ENCODE data around the gene MAML1. TPM values are rescaled to one million over a fixed set of nuclear protein-coding genes. Genes with fewer than 3 reads are reported as not detected.

MAML1 gene
- total and polyA plus RNA-seq, 2 donors (not counting 1 experiment from before 2014, with no cell fraction given), result 12.0 to 50.6 TPM

- Histone ChIP-seq H3K9me3 (ENCODE audit: control extremely low read depth in 1 of 3, control insufficient read depth in 2 of 3, insufficient read depth in 1 of 3, low read length in 2 of 3) (no peaks in the 10 kb centered on the region), H4K20me1 (ENCODE audit: control insufficient read depth, insufficient read depth, low read length, poor library complexity, severe bottlenecking) (peaks cover 5% of the 10 kb centered on the region), H3K9ac (ENCODE audit: low read length) (no peak within 1 kb of the TSS), H3K36me3 (replicated peaks in 1 of 2; ENCODE audit: control extremely low read depth in 1 of 2, control insufficient read depth in 1 of 2, extremely low read depth in 1 of 2, insufficient read depth in 2 of 2, low read length in 1 of 2) (peaks cover 0 to 7% of the 10 kb centered on the region in 2 experiments), H3K79me2 (ENCODE audit: control insufficient read depth, insufficient read depth, low read length) (no peaks in the 10 kb centered on the region), H3K4me3 (ENCODE audit: control extremely low read depth in 1 of 5, extremely low read depth in 1 of 5, insufficient read depth in 1 of 5, low read depth in 2 of 5, low read length in 4 of 5) (no peak within 1 kb of the TSS), H2AFZ (ENCODE audit: insufficient read depth, low read depth, low read length, poor library complexity, severe bottlenecking) (peak within 1 kb of the TSS; percentile 31), H3K27me3 (replicated peaks in 1 of 4; ENCODE audit: control extremely low read depth in 1 of 4, control insufficient read depth in 3 of 4, insufficient read depth in 4 of 4, low read length in 3 of 4) (no peaks in the 10 kb centered on the region), H3K4me1 (ENCODE audit: control insufficient read depth in 2 of 2, insufficient read depth in 2 of 2, low read length in 2 of 2) (peaks cover 28 to 32% of the 10 kb centered on the region in 2 donors), H3K27ac (ENCODE audit: low read length in 2 of 2) (no peak within 1 kb of the TSS), H3K4me2 (replicated peaks; ENCODE audit: low read depth, low read length, poor library complexity, severe bottlenecking) (peak within 1 kb of the TSS; percentile 90)
- intact Hi-C loops (cut with micrococcal nuclease), result no loop called here
- Mint-ChIP-seq H3K27me3 (no peaks in the 10 kb centered on the region), H3K9me3 (ENCODE audit: insufficient read depth) (no peaks in the 10 kb centered on the region), H3K4me3 (peak within 1 kb of the TSS; percentile 75), H3K27ac (peak within 1 kb of the TSS; percentile 77), H3K4me1 (peaks cover 29% of the 10 kb centered on the region)
- DNase-seq, result peak; percentile 66
- POLR2A ChIA-PET, result interaction anchor here (0.5 to 1.1 kb wide), 7 partner anchors 12 to 1468 kb away, joined by 3 to 7 read pairs (median 3); partner anchors contain the start of gene MAML1
- CTCF ChIA-PET, result interaction anchor here (1.4 to 2.4 kb wide), 2 partner anchors 8 to 31 kb away, joined by 4 to 11 read pairs; no protein-coding TSS in a partner anchor
- TF ChIP-seq EZH2 (IDR thresholded peaks at IDR 0.05; ENCODE audit: borderline replicate concordance, insufficient read depth, low read depth, low read length, poor library complexity, severe bottlenecking) (no peak), CTCF (IDR thresholded peaks at IDR 0.05) (no peak)
- WGBS (ENCODE audit: insufficient coverage), result 14% methylated on average over 14 of the region's 19 CpGs
- ATAC-seq (ENCODE audit: low read depth), result peak; percentile 34
These were observed 61.0 kb downstream of the MAML1 start, which contains the start of gene LTC4S for GRCh38 chr5:179793468-179794139. TSS of gene LTC4S (plus strand) at chr5:179793986. CDS start at chr5:179794081, 95 bp downstream.

- Histone ChIP-seq H3K9me3 (ENCODE audit: control extremely low read depth in 1 of 3, control insufficient read depth in 2 of 3, insufficient read depth in 1 of 3, low read length in 2 of 3) (no peaks in the 10 kb centered on the region), H3K4me2 (replicated peaks; ENCODE audit: low read depth, low read length, poor library complexity, severe bottlenecking) (peak overlapping the region; percentile 90), H3K27ac (ENCODE audit: low read length in 2 of 2) (no peak overlapping the region), H3K27me3 (replicated peaks in 1 of 4; ENCODE audit: control extremely low read depth in 1 of 4, control insufficient read depth in 3 of 4, insufficient read depth in 4 of 4, low read length in 3 of 4) (no peaks in the 10 kb centered on the region), H4K20me1 (ENCODE audit: control insufficient read depth, insufficient read depth, low read length, poor library complexity, severe bottlenecking) (peaks cover 5% of the 10 kb centered on the region), H3K36me3 (replicated peaks in 1 of 2; ENCODE audit: control extremely low read depth in 1 of 2, control insufficient read depth in 1 of 2, extremely low read depth in 1 of 2, insufficient read depth in 2 of 2, low read length in 1 of 2) (peaks cover 0 to 13% of the 10 kb centered on the region in 2 experiments), H3K79me2 (ENCODE audit: control insufficient read depth, insufficient read depth, low read length) (no peaks in the 10 kb centered on the region), H3K4me1 (ENCODE audit: control insufficient read depth in 2 of 2, insufficient read depth in 2 of 2, low read length in 2 of 2) (peaks cover 28 to 32% of the 10 kb centered on the region in 2 donors), H3K9ac (ENCODE audit: low read length) (no peak overlapping the region), H3K4me3 (ENCODE audit: control extremely low read depth in 1 of 5, extremely low read depth in 1 of 5, insufficient read depth in 1 of 5, low read depth in 2 of 5, low read length in 4 of 5) (no peak overlapping the region), H2AFZ (ENCODE audit: insufficient read depth, low read depth, low read length, poor library complexity, severe bottlenecking) (peak overlapping the region; percentile 31)
- CTCF ChIA-PET, result interaction anchor here (1.4 to 2.4 kb wide), 2 partner anchors 8 to 31 kb away, joined by 4 to 11 read pairs; no protein-coding TSS in a partner anchor
- H3K27me3 Mint-ChIP-seq, result no peaks in the 10 kb centered on the region
- peak overlapping the region; percentile 75 for H3K4me3 Mint-ChIP-seq
- no peak for DNase-seq
- no peaks in the 10 kb centered on the region for H3K9me3 Mint-ChIP-seq (ENCODE audit: insufficient read depth)
- TF ChIP-seq CTCF (IDR thresholded peaks at IDR 0.05), result no peak
- no peak for TF ChIP-seq EZH2 (IDR thresholded peaks at IDR 0.05; ENCODE audit: borderline replicate concordance, insufficient read depth, low read depth, low read length, poor library complexity, severe bottlenecking)
- POLR2A ChIA-PET, result interaction anchor here (0.5 to 1.1 kb wide), 6 partner anchors 11 to 1468 kb away, joined by 3 to 7 read pairs (median 3); partner anchors contain the start of gene MAML1
- WGBS (ENCODE audit: insufficient coverage), result 60% methylated on average over 1 of the region's 3 CpGs
- H3K4me1 Mint-ChIP-seq, result peaks cover 29% of the 10 kb centered on the region
- H3K27ac Mint-ChIP-seq, result peak overlapping the region; percentile 77
- ATAC-seq (ENCODE audit: low read depth), result no peak
- intact Hi-C loops (cut with micrococcal nuclease), result no loop called here
These were observed 61.5 kb downstream of the MAML1 start for GRCh38 chr5:179794171-179794570.

Measured in B cell (primary cell).